GM21825 (cell line): ENCODE data around the gene RIPPLY1.
"Not testable (repeated sequence)": the region's sequence is repeated elsewhere in the genome, so short reads cannot be mapped to it uniquely, and the experiment has no call there.

Experiments
- ATAC-seq: cut with Tn5 transposase; IDR thresholded peaks from one replicate; pipeline ENCODE4 v1.9.1; 2021; ENCODE audit warnings: mild to moderate bottlenecking, moderate library complexity; ENCODE audit not compliant: unreplicated experiment

RIPPLY1 gene

DNA sequence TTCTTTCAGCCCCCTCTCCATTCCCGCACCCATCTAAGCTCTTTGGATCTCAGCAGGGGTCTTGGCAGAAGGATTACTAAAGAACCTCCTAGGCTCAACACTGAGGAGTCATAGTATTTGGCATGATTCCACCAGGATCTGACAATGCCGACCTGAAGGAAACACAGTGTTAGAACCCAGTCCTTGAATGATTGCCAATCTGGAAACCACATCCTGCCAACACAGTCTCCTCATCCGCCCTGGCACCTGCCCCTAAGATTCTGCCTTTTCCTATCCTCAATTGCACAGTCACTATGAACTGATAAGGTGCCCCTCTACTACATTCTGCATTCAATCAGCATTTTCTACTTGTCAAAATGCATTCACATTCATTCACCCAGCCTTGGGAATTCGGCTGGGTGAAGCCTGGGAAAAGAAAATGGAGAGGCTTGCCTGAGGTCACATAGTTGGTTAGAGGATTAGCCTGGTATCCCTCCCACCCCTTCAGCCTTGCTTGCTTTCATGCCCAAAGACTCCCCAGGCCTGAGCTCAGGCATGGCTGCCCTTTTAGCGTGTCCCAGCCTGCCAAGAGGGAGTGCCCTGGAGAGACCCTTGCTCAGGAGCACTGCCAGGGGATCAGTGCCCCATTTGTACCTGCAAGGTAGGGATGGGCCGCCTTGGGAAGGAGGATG, 14.8 kb upstream of the RIPPLY1 start:
- ATAC-seq = no peak

- no peak for ATAC-seq
These were observed 9.7 kb upstream of the RIPPLY1 start for GRCh38 chrX:106912864-106913263.

- ATAC-seq = no peak
These were observed 3.2 kb upstream of the RIPPLY1 start for GRCh38 chrX:106906361-106906760.

DNA sequence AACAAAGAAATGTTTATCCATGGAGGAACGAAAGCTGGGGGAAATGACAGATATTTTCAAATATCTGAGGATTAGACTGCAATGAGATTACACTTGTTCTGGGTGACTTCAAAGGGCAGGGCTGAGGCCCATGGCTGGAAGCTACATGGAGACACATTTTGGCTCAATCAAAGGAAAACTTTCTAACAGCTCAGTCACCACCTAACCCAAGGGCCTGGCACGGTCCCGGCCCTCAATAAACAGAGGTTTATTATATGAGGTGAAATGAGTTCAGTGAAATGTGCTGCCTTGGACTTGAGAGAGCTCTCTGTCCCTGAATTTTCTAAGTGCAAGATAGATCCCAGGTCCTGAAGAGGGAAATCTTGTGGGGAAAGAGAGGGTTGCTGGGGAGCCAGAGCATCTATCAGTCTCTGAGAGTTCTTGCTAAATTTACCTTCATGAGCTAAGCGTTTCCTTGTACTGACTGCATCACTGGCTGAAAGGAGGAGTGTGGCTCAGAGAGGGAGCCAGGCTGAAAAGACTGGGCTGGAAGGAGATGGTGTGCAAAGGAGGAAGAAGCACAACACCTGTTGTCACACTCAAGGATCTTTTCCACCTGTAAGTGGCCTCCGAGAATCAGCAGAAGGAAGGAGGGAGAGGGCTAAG, 2.0 kb upstream of the RIPPLY1 start:
- no peak for ATAC-seq

DNA sequence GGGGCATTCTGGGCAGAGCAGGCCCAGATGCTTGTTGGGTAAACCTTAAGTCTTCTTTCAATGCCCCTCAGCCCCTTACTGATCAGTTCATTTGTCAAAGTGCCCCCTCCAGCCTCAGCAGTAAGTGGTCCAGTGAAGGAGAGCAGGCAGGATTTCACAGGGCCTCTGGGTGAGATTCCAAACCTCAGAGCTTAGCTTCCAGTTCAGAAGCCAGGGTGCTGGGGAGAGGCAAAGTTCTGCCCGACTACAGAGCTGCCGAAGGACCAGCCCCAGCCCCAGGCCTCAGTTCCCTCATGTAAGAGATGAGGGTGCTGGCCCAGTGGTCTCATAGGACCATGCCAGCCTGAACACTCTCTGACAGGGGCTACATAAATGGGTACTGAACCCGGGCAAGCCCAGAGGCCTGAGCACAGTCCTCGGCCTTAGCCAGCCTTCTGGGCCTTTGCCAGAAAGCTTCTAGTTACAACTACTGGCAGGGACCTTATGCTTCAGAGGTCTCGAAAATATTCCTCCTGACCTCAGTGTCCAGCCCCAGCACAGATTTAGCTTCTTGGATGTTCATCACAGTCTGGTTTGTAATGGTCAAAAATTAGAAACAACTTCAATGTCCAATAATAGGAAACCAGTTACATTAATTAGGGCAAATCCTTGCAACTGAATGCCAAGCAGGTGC, 851 bp upstream of the RIPPLY1 start:
- ATAC-seq = no peak

DNA sequence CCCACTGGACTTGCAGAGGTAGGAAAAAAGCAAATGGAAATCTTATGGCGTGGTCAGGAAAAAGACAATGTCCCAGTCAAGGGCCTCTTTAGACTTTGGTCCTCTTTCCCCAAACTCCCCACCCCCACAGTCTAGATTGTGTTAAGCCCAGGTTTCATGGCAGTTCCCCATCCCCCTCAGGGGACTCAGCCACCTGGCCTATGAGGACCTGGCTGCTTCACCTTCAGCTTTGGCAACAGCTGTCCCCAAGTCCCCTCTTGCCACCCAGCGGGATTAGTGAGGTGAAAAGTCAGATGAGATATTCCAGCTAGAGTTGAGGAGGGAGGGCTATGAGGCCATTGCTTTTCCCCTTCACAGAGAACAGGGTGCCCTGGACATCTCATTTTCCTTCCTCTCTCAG, 457 bp downstream of the RIPPLY1 start:
- no peak for ATAC-seq

GRCh38 chrX:106901781-106902219, 1.3 kb downstream of the RIPPLY1 start:
- ATAC-seq = no peak

- no peak for ATAC-seq
These were observed 1.8 kb downstream of the RIPPLY1 start for GRCh38 chrX:106901341-106901740.

DNA sequence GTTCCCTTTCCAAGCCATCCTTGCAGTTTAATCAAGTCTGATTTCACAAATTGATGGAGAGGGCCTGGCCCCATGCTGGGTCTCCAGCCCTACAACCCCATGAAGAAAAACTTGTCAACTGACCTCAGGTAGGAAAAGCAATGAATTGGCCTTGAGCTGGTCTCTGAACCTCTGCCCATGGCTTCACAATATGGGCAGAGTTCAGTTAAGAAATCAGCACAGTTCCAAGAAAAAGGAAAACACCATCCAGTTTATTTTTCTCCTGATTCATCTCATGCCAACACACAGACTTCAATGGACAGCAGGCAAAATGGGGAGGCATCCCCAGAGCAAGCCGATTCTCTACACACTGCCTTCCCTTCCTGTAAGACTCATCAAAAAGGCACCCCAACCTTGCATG, 3.3 kb downstream of the RIPPLY1 start:
- ATAC-seq = no peak

GRCh38 chrX:106899276-106899675, 3.9 kb downstream of the RIPPLY1 start:
- ATAC-seq = no peak

GRCh38 chrX:106898462-106898861, 4.7 kb downstream of the RIPPLY1 start:
- ATAC-seq = peak; percentile 69

- ATAC-seq = no peak
These were observed 5.9 kb downstream of the RIPPLY1 start for GRCh38 chrX:106897259-106897658.

DNA sequence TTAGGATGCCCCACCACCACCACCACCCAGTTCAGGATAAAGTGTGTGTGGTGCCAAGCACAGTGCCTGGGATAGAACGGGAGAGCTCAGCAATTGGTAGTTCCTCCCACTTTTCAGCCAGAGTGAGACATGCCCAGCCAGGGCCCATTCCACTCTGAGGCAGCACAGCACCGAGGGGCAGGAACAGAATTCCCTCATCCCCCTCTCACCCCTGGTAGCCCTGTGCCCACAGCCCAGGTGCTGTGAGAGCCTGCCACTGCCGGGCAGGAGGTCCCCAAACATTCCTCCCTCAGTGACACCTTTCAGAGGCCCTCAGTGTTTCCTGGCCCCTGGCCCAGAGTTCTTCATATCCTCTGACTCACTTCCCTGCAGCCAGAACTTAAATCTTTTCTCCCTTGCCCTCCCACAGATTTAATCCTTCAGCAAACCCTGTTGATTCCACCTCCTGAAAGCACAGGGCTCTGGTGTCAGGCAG, 8.1 kb downstream of the RIPPLY1 start:
- no peak for ATAC-seq

DNA sequence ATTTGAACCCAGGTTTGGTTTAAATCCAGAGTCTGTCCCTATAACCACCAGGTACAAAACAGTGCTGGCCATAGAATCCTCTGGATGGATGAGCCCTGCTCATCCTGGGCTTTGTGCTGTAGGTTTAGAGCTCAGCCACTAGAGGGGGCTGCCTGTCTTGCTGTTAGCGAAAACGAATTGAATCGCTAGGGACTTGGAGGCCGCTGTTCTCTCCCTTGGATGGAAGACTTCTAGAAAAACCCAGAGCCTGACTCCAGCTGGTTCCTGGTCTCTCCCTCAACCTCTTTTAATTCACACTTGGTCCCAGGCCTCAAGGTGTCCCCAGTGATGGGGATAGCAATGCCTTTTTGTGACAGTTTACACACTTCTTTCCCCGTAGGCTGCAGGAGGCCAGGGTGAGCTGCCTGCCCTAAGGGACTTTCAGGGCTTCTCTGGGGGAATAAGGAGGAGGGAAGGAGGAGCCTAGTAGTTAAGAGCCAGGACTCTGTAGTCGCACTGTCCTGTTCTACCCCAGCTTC, 8.7 kb downstream of the RIPPLY1 start:
- ATAC-seq = peak; percentile 83

DNA sequence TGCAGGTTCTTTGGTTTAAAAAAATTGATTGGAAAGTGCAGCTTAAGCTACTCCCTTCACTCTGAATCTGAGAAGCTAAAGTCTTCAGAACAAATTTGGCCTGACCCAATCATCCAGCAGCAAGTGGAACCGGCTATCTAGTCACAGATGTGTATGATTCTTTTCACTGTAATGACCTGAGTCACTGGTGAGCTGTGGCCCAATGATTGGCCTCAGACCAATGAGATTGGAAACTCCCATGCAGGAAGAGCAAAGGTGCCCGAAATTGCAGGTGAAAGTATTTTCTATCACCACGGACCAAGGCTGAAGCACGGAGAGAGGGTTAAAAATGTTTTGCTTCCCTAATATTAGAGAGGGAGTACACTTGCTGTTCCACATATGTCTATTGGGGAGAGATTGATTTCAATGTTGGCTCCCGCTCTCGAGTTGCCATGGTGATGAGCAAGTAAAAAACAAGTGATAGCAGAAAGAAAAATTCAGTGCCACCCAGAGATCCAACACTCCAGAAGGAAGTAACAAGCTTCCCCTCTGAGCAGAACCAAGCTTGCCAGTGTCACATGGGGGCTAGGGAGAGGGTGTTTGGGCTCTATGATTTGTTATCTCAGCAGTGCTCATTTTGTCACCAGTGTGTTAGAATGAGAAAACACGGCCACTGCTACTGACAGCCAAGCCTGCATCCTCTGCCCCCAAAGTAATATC, 11.2 kb downstream of the RIPPLY1 start:
- no peak for ATAC-seq

DNA sequence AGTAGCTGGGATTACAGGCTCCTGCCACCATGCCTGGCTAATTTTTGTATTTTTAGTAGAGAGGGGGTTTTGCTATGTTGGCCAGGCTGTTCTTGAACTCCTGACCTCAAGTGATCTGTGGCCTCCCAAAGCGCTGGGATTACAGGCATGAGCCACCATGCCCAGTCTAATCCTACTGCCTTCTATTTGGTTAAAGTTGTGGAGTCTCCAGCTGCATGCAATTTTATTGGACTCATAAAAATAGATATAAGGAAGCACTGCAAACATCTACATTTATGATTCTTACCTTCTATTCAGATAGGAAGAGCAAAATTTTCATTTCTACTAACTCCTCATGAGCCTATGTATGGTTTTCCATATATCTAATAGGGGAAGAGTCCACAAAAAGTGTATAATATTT, 13.7 kb downstream of the RIPPLY1 start:
- no peak for ATAC-seq

DNA sequence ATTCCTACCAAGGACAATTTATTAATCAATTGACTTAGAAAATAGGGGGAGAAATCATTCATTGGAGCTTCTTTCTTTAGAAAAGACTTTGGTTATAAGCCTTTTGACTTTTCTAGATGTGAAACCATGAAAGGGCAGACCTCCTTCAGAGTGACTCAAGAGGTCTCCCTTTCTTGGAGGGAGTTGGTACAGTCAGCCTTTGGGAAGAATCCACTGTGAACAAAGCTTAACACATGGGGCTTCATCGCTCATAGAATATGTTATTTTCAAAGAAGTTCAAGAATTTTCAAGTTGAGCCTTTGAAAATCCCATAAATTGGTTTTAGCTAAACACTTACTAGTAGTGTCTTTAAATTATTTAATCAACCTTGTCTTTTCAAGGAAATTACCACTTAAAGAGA, 28.0 kb downstream of the RIPPLY1 start:
- no peak for ATAC-seq

DNA sequence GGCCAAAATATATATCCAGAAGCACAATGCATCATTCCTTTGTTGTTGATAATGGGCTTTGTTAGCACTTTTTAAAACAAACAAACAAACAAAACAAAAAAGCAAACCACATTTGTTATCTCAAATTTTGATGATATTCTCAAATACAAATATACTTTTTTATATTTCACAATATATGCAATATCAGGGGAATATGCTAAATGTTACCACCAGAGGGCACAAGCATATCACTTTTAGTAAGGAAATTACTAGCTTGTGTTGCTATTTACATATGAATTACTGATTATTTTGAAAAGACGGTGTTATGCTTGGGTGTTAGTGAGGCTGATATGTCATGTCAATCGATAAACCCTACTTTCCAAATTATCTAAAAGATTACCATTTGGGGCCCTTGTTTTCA, 29.1 kb downstream of the RIPPLY1 start:
- ATAC-seq = no peak

DNA sequence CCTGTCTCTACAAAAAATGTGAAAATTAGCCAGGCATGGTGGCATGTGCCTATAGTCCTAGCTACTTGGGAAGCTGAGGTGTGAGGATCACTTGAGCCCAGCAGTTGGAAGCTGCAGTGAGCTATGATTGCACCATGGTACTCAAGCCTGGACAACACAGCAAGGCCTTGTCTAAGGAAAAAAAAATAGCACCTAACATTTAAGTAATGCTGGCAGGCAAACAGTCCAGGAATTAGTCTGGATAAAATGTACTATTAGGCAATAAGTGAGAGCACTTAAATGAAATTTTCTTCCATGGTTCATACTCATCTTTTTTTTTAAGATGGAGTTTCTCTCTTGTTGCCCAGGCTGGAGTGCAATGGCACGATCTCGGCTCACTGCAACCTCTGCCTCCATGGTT, 30.3 kb downstream of the RIPPLY1 start:
- not testable (repeated sequence) for ATAC-seq

GRCh38 chrX:106863697-106864096, 39.4 kb downstream of the RIPPLY1 start:
- no peak for ATAC-seq

GRCh38 chrX:106862972-106863688, 40.0 kb downstream of the RIPPLY1 start:
- no peak for ATAC-seq
